ENCODE measurements around the gene LMNTD2. TPM values are rescaled to one million over a fixed set of nuclear protein-coding genes. Genes with fewer than 3 reads are reported as not detected.

Gene LMNTD2
- total and polyA plus RNA-seq, 2 of the 13 experiments (the other 11 are each of a cell fraction or from before 2014, with no cell fraction given): 1.1 to 3.1 TPM

DNA sequence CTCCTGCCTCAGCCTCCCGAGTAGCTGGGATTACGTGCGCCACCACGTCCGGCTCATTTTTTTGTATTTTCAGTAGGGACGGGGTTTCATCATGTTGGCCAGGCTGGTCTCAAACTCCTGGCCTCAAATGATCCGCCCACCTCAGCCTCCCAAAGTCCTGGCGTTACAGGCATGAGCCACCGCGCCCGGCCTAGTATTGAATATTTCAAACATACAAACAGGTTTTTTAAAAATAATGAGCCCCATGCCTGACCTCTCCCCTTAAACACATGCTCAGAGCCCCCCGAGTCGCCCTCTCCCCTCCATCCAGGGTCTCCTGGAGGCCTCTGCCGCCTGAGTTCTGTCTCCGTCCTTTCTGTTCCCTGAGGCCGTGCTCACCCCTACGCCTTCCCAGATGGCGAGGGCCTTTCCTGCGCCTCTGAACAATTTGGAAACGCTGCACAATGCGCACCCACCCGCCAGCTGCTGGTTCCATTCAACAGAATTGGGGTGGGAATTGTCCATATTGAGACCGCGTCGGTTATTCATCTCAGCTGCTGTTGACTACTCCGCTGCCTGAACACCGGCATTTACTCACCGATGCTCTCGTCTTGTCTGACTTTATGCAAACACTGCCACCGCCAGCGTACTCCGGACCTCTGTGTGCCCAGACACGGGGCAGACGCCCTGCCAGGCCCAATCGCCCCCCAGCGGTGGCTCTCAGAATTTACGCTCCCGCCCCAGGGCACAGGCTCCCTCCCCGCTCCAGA is 39.9 kb downstream of the LMNTD2 start (continued):
- TF ChIP-seq FOXC1 (CRISPR knock-in tag; IDR thresholded peaks at IDR 0.05; ENCODE audit: borderline replicate concordance) (no peak), ZSCAN9 (CRISPR knock-in tag; IDR thresholded peaks at IDR 0.05; ENCODE audit: borderline replicate concordance) (no peak), SP4 (CRISPR knock-in tag; IDR thresholded peaks at IDR 0.05) (no peak; the same call in 1 of the 2 replicates), HOXA3 (CRISPR knock-in tag; IDR thresholded peaks at IDR 0.05) (peak; percentile 58; the same call in 1 of the 2 replicates), U2AF2 (IDR thresholded peaks at IDR 0.05; ENCODE audit: low read depth, low read length) (no peak), ZNF331 (CRISPR knock-in tag; IDR thresholded peaks at IDR 0.05) (no peak), ZNF607 (CRISPR knock-in tag; IDR thresholded peaks at IDR 0.05; ENCODE audit: borderline replicate concordance) (no peak), ZFX (CRISPR knock-in tag; IDR thresholded peaks at IDR 0.05; ENCODE audit: low read depth) (peak; percentile 68; the same call in 1 of the 2 replicates), GPN1 (CRISPR knock-in tag; IDR thresholded peaks at IDR 0.05; ENCODE audit: borderline replicate concordance) (no peak), ZNF83 (CRISPR knock-in tag; IDR thresholded peaks at IDR 0.05; ENCODE audit: borderline replicate concordance) (no peak), HNRNPK (IDR thresholded peaks at IDR 0.05; ENCODE audit: low read depth, low read length, poor library complexity, severe bottlenecking) (no peak), ZNF768 (CRISPR knock-in tag; IDR thresholded peaks at IDR 0.05) (no peak), SOX6 (IDR thresholded peaks at IDR 0.05) (no peak), SOX6 (CRISPR knock-in tag; IDR thresholded peaks at IDR 0.05) (no peak), ZNF350 (CRISPR knock-in tag; IDR thresholded peaks at IDR 0.05; ENCODE audit: borderline replicate concordance, low read depth) (peak; percentile 29; the same call in 1 of the 2 replicates), ZC3H4 (CRISPR knock-in tag; IDR thresholded peaks at IDR 0.05; ENCODE audit: borderline replicate concordance) (no peak), MIER2 (CRISPR knock-in tag; IDR thresholded peaks at IDR 0.05) (no peak), ETV5 (CRISPR knock-in tag; IDR thresholded peaks at IDR 0.05; ENCODE audit: borderline replicate concordance) (no peak), ZNF20 (CRISPR knock-in tag; IDR thresholded peaks at IDR 0.05) (no peak)
- TF ChIP-seq, protein P1, sequence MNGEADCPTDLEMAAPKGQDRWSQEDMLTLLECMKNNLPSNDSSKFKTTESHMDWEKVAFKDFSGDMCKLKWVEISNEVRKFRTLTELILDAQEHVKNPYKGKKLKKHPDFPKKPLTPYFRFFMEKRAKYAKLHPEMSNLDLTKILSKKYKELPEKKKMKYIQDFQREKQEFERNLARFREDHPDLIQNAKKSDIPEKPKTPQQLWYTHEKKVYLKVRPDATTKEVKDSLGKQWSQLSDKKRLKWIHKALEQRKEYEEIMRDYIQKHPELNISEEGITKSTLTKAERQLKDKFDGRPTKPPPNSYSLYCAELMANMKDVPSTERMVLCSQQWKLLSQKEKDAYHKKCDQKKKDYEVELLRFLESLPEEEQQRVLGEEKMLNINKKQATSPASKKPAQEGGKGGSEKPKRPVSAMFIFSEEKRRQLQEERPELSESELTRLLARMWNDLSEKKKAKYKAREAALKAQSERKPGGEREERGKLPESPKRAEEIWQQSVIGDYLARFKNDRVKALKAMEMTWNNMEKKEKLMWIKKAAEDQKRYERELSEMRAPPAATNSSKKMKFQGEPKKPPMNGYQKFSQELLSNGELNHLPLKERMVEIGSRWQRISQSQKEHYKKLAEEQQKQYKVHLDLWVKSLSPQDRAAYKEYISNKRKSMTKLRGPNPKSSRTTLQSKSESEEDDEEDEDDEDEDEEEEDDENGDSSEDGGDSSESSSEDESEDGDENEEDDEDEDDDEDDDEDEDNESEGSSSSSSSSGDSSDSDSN (CRISPR knock-in tag; IDR thresholded peaks at IDR 0.05): no peak
- TF ChIP-seq, protein P2, sequence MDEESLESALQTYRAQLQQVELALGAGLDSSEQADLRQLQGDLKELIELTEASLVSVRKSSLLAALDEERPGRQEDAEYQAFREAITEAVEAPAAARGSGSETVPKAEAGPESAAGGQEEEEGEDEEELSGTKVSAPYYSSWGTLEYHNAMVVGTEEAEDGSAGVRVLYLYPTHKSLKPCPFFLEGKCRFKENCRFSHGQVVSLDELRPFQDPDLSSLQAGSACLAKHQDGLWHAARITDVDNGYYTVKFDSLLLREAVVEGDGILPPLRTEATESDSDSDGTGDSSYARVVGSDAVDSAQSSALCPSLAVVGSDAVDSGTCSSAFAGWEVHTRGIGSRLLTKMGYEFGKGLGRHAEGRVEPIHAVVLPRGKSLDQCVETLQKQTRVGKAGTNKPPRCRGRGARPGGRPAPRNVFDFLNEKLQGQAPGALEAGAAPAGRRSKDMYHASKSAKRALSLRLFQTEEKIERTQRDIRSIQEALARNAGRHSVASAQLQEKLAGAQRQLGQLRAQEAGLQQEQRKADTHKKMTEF (CRISPR knock-in tag; IDR thresholded peaks at IDR 0.05): 0 out of 2 replicates have a peak, but pooled peaks have one; percentile 30
- TF ChIP-seq, protein P3, sequence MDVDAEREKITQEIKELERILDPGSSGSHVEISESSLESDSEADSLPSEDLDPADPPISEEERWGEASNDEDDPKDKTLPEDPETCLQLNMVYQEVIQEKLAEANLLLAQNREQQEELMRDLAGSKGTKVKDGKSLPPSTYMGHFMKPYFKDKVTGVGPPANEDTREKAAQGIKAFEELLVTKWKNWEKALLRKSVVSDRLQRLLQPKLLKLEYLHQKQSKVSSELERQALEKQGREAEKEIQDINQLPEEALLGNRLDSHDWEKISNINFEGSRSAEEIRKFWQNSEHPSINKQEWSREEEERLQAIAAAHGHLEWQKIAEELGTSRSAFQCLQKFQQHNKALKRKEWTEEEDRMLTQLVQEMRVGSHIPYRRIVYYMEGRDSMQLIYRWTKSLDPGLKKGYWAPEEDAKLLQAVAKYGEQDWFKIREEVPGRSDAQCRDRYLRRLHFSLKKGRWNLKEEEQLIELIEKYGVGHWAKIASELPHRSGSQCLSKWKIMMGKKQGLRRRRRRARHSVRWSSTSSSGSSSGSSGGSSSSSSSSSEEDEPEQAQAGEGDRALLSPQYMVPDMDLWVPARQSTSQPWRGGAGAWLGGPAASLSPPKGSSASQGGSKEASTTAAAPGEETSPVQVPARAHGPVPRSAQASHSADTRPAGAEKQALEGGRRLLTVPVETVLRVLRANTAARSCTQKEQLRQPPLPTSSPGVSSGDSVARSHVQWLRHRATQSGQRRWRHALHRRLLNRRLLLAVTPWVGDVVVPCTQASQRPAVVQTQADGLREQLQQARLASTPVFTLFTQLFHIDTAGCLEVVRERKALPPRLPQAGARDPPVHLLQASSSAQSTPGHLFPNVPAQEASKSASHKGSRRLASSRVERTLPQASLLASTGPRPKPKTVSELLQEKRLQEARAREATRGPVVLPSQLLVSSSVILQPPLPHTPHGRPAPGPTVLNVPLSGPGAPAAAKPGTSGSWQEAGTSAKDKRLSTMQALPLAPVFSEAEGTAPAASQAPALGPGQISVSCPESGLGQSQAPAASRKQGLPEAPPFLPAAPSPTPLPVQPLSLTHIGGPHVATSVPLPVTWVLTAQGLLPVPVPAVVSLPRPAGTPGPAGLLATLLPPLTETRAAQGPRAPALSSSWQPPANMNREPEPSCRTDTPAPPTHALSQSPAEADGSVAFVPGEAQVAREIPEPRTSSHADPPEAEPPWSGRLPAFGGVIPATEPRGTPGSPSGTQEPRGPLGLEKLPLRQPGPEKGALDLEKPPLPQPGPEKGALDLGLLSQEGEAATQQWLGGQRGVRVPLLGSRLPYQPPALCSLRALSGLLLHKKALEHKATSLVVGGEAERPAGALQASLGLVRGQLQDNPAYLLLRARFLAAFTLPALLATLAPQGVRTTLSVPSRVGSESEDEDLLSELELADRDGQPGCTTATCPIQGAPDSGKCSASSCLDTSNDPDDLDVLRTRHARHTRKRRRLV (CRISPR knock-in tag; IDR thresholded peaks at IDR 0.05): no peak

All from HepG2 (cell line).